Transverse colon (tissue), 4 donors: ENCODE measurements around the gene ATP12A. TPM values are rescaled to one million over a fixed set of nuclear protein-coding genes. Genes with fewer than 3 reads are reported as not detected.

Experiments used
- DNase-seq: peaks from one replicate; pipeline ENCODE4 v3.0.0-alpha.2; 2019
- H3K27ac ChIP-seq, 4 donors: fragments of 200-600 bp; sonication (generic); 2 replicates each; pipeline ENCODE4 v1.5.1; 2016 to 2018; ENCODE audit warnings: inconsistent platforms in 4 of 4
- H3K27me3 ChIP-seq: fragments of 200-600 bp; sonication (generic); 2 replicates; pipeline ENCODE4 v1.5.1; 2017; ENCODE audit warnings: inconsistent platforms
- H3K36me3 ChIP-seq, 4 donors: fragments of 200-600 bp; sonication (generic); 2 replicates each; pipeline ENCODE4 v1.5.1; 2017 to 2019; ENCODE audit warnings: inconsistent platforms in 4 of 4
- H3K4me1 ChIP-seq, 4 donors: fragments of 200-600 bp; sonication (generic); 2 replicates each; pipeline ENCODE4 v1.5.1; 2017 to 2020; ENCODE audit warnings: inconsistent platforms in 4 of 4
- H3K4me3 ChIP-seq, 4 donors: fragments of 200-600 bp; sonication (generic); 1 replicate in 1 of 4; 2 replicates in 3 of 4; pipeline versions ENCODE4 v1.5.1 to v1.6.1; 2017 to 2019; ENCODE audit warnings: inconsistent platforms in 4 of 4
- H3K9me3 ChIP-seq, 2 donors: fragments of 200-600 bp; sonication (generic); 2 replicates each; pipeline ENCODE4 v1.5.1; 2017 to 2019; ENCODE audit warnings: inconsistent platforms in 2 of 2
- EP300 ChIP-seq: sonication (generic); formaldehyde crosslinking; IDR thresholded peaks from one replicate; pipeline ENCODE4 v1.6.1; 2017; ENCODE audit warnings: antibody characterized with exemption, low read depth
- in situ Hi-C, 4 donors: fragments of 200-750 bp; cut with MboI; loops; one replicate each; pipeline versions ENCODE4 v1.15.0 to v1.15.1; 2017; ENCODE audit warnings: low sequenced_read_pairs in 3 of 4, low pct_ligation_motif_present in 1 of 4, low pct_unique_long_range_greater_than_20kb in 1 of 4
- intact Hi-C: fragments of 100-400 bp; cut with DNase I; formaldehyde crosslinking; loops from one replicate; pipeline ENCODE4 v1.15.1; 2023; ENCODE audit warnings: low total_unique reads
- small RNA-seq, 4 donors: library from RNA; depleted of rRNA; stranded (forward); fragments of <200 nt; gene quantifications; one replicate each; pipeline ENCODE3, GENCODE V24; 2016
- total RNA-seq, 4 donors: library from RNA; depleted of rRNA; stranded (reverse); fragments of >200 nt; gene quantifications; one replicate each; pipeline ENCODE4 v1.1.0, GENCODE V29; 2016

The ATP12A gene
- total RNA-seq, 4 donors from 2014 or later: 0.14 TPM; not detected in 3

- in situ Hi-C loops: no loop called here
- DNase-seq: no peak
- H3K4me3 ChIP-seq: no peak overlapping the region
- intact Hi-C loops: no loop called here
- H3K4me1 ChIP-seq: no peaks in the 10 kb centered on the region
- H3K27ac ChIP-seq: no peak overlapping the region
- no peaks in the 10 kb centered on the region for H3K9me3 ChIP-seq
- H3K27me3 ChIP-seq: peaks cover 7% of the 10 kb centered on the region
- no peaks in the 10 kb centered on the region for H3K36me3 ChIP-seq
- no peak for TF ChIP-seq EP300
These were observed 79.0 kb downstream of the ATP12A start for GRCh38 chr13:24759197-24759596.

Small RNAs within 50 kb of the gene (small RNA-seq; reads per million reads assigned to genes)
- gene RNY1P7: 0 to 0.14 (median 0) reads per million in 4 donors

Other genes starting within 250 kb of the ATP12A start
- 100 to 1,000 TPM; 120 to 176 (median 147) TPM for gene PARP4, start 167.6 kb upstream of the ATP12A start, total RNA-seq
- not detected for gene RNF17, start 83.8 kb downstream of the ATP12A start, total RNA-seq